ENCODE measurements around the gene EFNA4.
A peak's percentile ranks its signal among the peaks of the same experiment; 100 is the strongest.

Gene EFNA4

GRCh38 chr1:155052439-155053395 lies 10.8 kb upstream of the EFNA4 start:
- DNase-seq, result peak in 1 of 2 experiments; percentile 7

GRCh38 chr1:155053531-155054105 lies 9.9 kb upstream of the EFNA4 start:
- no peak for DNase-seq

GRCh38 chr1:155057104-155057503 lies 6.4 kb upstream of the EFNA4 start:
- no peak for DNase-seq

GRCh38 chr1:155057788-155058211 lies 5.7 kb upstream of the EFNA4 start:
- no peak for DNase-seq

- DNase-seq, result no peak
Measured at GRCh38 chr1:155060736-155061135, 2.8 kb upstream of the EFNA4 start.

GRCh38 chr1:155061381-155062150 lies 2.0 kb upstream of the EFNA4 start:
- DNase-seq, result peak; percentile 58 to 80

- no peak for DNase-seq
Measured at GRCh38 chr1:155062151-155062686, 1.3 kb upstream of the EFNA4 start.

GRCh38 chr1:155062702-155063411 lies 683 bp upstream of the EFNA4 start:
- peak; percentile 33 to 55 for DNase-seq

GRCh38 chr1:155064111-155064831 lies 731 bp downstream of the EFNA4 start:
- DNase-seq, result peak in 1 of 2 experiments; percentile 44

- no peak for DNase-seq
Measured at GRCh38 chr1:155064832-155065429, 1.4 kb downstream of the EFNA4 start.

GRCh38 chr1:155066777-155067176 lies 3.2 kb downstream of the EFNA4 start:
- DNase-seq, result no peak

- DNase-seq, result no peak
Measured at GRCh38 chr1:155068599-155068998, 5.1 kb downstream of the EFNA4 start.

- peak in 1 of 2 experiments; percentile 62 for DNase-seq
Measured at GRCh38 chr1:155069551-155070157, 6.1 kb downstream of the EFNA4 start.

GRCh38 chr1:155070158-155070621 lies 6.7 kb downstream of the EFNA4 start:
- peak in 1 of 2 experiments; percentile 62 for DNase-seq

GRCh38 chr1:155070721-155071569 lies 7.4 kb downstream of the EFNA4 start:
- peak; percentile 69 to 83 for DNase-seq

- peak in 1 of 2 experiments; percentile 17 for DNase-seq
Measured at GRCh38 chr1:155071701-155072100, 8.2 kb downstream of the EFNA4 start.

- DNase-seq, result no peak
Measured at GRCh38 chr1:155072531-155073289, 9.2 kb downstream of the EFNA4 start.

- DNase-seq, result no peak
Measured at GRCh38 chr1:155073377-155074242, 10.1 kb downstream of the EFNA4 start.
